PC-9 (cell line): ENCODE results near the gene DKK3. TPM values are rescaled to one million over a fixed set of nuclear protein-coding genes. Genes with fewer than 3 reads are reported as not detected.

Experiments
- BruUV-seq: library from RNA; stranded (reverse); fragments of 400-500 nt; replicated peaks from 2 replicates; lab custom pipeline; 2021; lab: Mats Ljungman, UMichigan
- CTCF ChIA-PET: fragments of 300-600 bp; sonication (Branson Sonifier 250); formaldehyde crosslinking; loops from one replicate; lab custom pipeline; 2022; ENCODE audit warnings: antibody characterized with exemption; lab: Charles Lee
- POLR2A ChIA-PET: fragments of 300-600 bp; sonication (Branson Sonifier 250); formaldehyde crosslinking; loops from one replicate; lab custom pipeline; 2022; ENCODE audit warnings: antibody characterized with exemption; ENCODE audit not compliant: unreplicated experiment; lab: Charles Lee
- DNase-seq, 2 experiments: peaks; one replicate each; pipeline versions ENCODE4 v3.0.0 to v3.0.0-alpha.2; 2015 to 2022; ENCODE audit warnings: mixed read lengths in 1 of 2
- H2AFZ ChIP-seq: fragments of 200-600 bp; sonication (generic); 2 replicates; pipeline ENCODE4 v1.8.1; 2017; ENCODE audit warnings: antibody characterized with exemption
- H3F3A ChIP-seq: fragments of 200-600 bp; sonication (generic); 2 replicates; pipeline ENCODE4 v1.8.1; 2017; ENCODE audit warnings: antibody characterized with exemption, mild to moderate bottlenecking, low read depth; ENCODE audit not compliant: insufficient read depth
- H3K27ac ChIP-seq: fragments of 200-600 bp; sonication (generic); 2 replicates; pipeline ENCODE4 v1.6.1; 2016; ENCODE audit warnings: mixed run types
- H3K27me3 ChIP-seq: fragments of 200-600 bp; sonication (generic); 2 replicates; pipeline ENCODE4 v1.6.1; 2016; ENCODE audit warnings: low read depth, mixed run types; ENCODE audit not compliant: insufficient read depth
- H3K36me3 ChIP-seq: fragments of 200-600 bp; sonication (generic); 2 replicates; pipeline ENCODE4 v1.6.1; 2016; ENCODE audit warnings: low read depth, mixed run types
- H3K4me1 ChIP-seq: fragments of 200-600 bp; sonication (generic); replicated peaks from 2 replicates; pipeline ENCODE4 v1.6.1; 2016; ENCODE audit warnings: mixed run types; ENCODE audit not compliant: insufficient read depth
- H3K4me2 ChIP-seq: fragments of 200-600 bp; sonication (generic); 2 replicates; pipeline ENCODE4 v1.6.1; 2017; ENCODE audit warnings: mixed run types
- H3K4me3 ChIP-seq: fragments of 200-600 bp; sonication (generic); 2 replicates; pipeline ENCODE4 v1.6.1; 2016; ENCODE audit warnings: mixed run types
- H3K79me2 ChIP-seq: fragments of 200-600 bp; sonication (generic); 2 replicates; pipeline ENCODE4 v1.6.1; 2017; ENCODE audit warnings: low read depth, mixed run types
- H3K9me2 ChIP-seq: fragments of 200-600 bp; sonication (generic); 2 replicates; pipeline ENCODE4 v1.8.1; 2017; ENCODE audit warnings: mild to moderate bottlenecking; ENCODE audit not compliant: insufficient read depth
- H3K9me3 ChIP-seq: fragments of 200-600 bp; sonication (generic); 2 replicates; pipeline ENCODE4 v1.8.1; 2016; ENCODE audit warnings: low read depth; ENCODE audit not compliant: insufficient read depth
- H4K20me1 ChIP-seq: fragments of 200-600 bp; sonication (generic); 2 replicates; pipeline ENCODE4 v1.8.1; 2017; ENCODE audit not compliant: insufficient read depth
- EZH2 ChIP-seq: fragments of 200-600 bp; sonication (generic); IDR thresholded peaks from 2 replicates; pipeline ENCODE4 v1.8.0; 2017; ENCODE audit warnings: antibody characterized with exemption, low read depth
- intact Hi-C: fragments of 100-400 bp; cut with micrococcal nuclease; formaldehyde crosslinking; loops from one replicate; pipeline ENCODE4 v1.10.0; 2022; ENCODE audit not compliant: unreplicated experiment
- total RNA-seq: library from RNA; stranded (reverse); gene quantifications from 2 replicates; pipeline ENCODE4 v1.2.3, GENCODE V29; 2021
- TF ChIP-seq, protein P1 (sequence below): fragments of 200-600 bp; sonication (generic); conservative IDR thresholded peaks from 2 replicates; pipeline ENCODE4 v1.6.1; 2017; ENCODE audit warnings: mixed run types, antibody characterized with exemption, mild to moderate bottlenecking, moderate library complexity

DKK3 gene
- total RNA-seq, 1 experiment from 2014 or later = 11.5 TPM

GRCh38 chr11:12017243-12017678, 8.8 kb upstream of the DKK3 start:
- intact Hi-C loops = no loop called here
- POLR2A ChIA-PET = no interaction called here
- Histone ChIP-seq H3K27me3 (no peaks in the 10 kb centered on the region), H3K79me2 (no peaks in the 10 kb centered on the region), H3K4me2 (no peak overlapping the region), H3K4me3 (no peak overlapping the region), H3K27ac (no peak overlapping the region), H3F3A (no peaks in the 10 kb centered on the region), H3K36me3 (no peaks in the 10 kb centered on the region), H3K9me2 (no peaks in the 10 kb centered on the region), H2AFZ (no peak overlapping the region), H3K9me3 (no peaks in the 10 kb centered on the region), H3K4me1 (no peaks in the 10 kb centered on the region), H4K20me1 (no peaks in the 10 kb centered on the region)
- no TSS peak for BruUV-seq
- DNase-seq = no peak
- TF ChIP-seq, protein P1, sequence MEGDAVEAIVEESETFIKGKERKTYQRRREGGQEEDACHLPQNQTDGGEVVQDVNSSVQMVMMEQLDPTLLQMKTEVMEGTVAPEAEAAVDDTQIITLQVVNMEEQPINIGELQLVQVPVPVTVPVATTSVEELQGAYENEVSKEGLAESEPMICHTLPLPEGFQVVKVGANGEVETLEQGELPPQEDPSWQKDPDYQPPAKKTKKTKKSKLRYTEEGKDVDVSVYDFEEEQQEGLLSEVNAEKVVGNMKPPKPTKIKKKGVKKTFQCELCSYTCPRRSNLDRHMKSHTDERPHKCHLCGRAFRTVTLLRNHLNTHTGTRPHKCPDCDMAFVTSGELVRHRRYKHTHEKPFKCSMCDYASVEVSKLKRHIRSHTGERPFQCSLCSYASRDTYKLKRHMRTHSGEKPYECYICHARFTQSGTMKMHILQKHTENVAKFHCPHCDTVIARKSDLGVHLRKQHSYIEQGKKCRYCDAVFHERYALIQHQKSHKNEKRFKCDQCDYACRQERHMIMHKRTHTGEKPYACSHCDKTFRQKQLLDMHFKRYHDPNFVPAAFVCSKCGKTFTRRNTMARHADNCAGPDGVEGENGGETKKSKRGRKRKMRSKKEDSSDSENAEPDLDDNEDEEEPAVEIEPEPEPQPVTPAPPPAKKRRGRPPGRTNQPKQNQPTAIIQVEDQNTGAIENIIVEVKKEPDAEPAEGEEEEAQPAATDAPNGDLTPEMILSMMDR = no peak
- no peak for TF ChIP-seq EZH2
- CTCF ChIA-PET = no interaction called here

- Histone ChIP-seq H3K9me2 (no peaks in the 10 kb centered on the region), H3K27me3 (no peaks in the 10 kb centered on the region), H3K9me3 (no peaks in the 10 kb centered on the region), H3K79me2 (no peaks in the 10 kb centered on the region), H3K4me1 (no peaks in the 10 kb centered on the region), H3K4me2 (no peak overlapping the region), H3K4me3 (no peak overlapping the region), H3K27ac (no peak overlapping the region), H3K36me3 (no peaks in the 10 kb centered on the region), H4K20me1 (no peaks in the 10 kb centered on the region), H3F3A (no peaks in the 10 kb centered on the region), H2AFZ (no peak overlapping the region)
- ChIA-PET POLR2A (no interaction called here), CTCF (no interaction called here)
- intact Hi-C loops = no loop called here
- TF ChIP-seq, protein P1 = no peak
- DNase-seq = no peak
- no TSS peak for BruUV-seq
Observed at GRCh38 chr11:12016246-12016645, 7.8 kb upstream of the DKK3 start.

GRCh38 chr11:12015486-12015885, 7.1 kb upstream of the DKK3 start:
- Histone ChIP-seq H3K4me3 (no peak overlapping the region), H3K36me3 (no peaks in the 10 kb centered on the region), H3K9me2 (no peaks in the 10 kb centered on the region), H3K79me2 (no peaks in the 10 kb centered on the region), H3K4me2 (no peak overlapping the region), H2AFZ (no peak overlapping the region), H3K27me3 (no peaks in the 10 kb centered on the region), H4K20me1 (no peaks in the 10 kb centered on the region), H3K9me3 (no peaks in the 10 kb centered on the region), H3F3A (no peaks in the 10 kb centered on the region), H3K4me1 (no peaks in the 10 kb centered on the region), H3K27ac (no peak overlapping the region)
- TF ChIP-seq, protein P1 = no peak
- no peak for TF ChIP-seq EZH2
- ChIA-PET POLR2A (no interaction called here), CTCF (no interaction called here)
- no TSS peak for BruUV-seq
- no peak for DNase-seq
- intact Hi-C loops = no loop called here
